HepG2 (cell line): ENCODE results near the gene RHBDD2. TPM values are rescaled to one million over a fixed set of nuclear protein-coding genes. Genes with fewer than 3 reads are reported as not detected.
A peak's percentile ranks its signal among the peaks of the same experiment; 100 is the strongest.

Experiments used
- ATAC-seq: fragments of 200-7000 bp; cut with Tn5 transposase; 3 replicates; pipeline ENCODE4 v1.9.1; 2020; ENCODE audit warnings: mild to moderate bottlenecking, moderate library complexity
- BruUV-seq: library from RNA; stranded (reverse); fragments of 400-500 nt; replicated peaks from 2 replicates; lab custom pipeline; 2021; lab: Mats Ljungman, UMichigan
- CTCF ChIA-PET: fragments of 300-600 bp; formaldehyde crosslinking; extraction: SDS; loops from one replicate; lab custom pipeline; 2021; ENCODE audit warnings: low total read pairs, inconsistent platforms, low intra/inter-chr PET ratio; lab: Yijun Ruan, JAX
- POLR2A ChIA-PET: fragments of 350-600 bp; sonication (Branson Sonifier 250); formaldehyde crosslinking; loops from one replicate; lab custom pipeline; 2020; ENCODE audit warnings: antibody characterized with exemption, inconsistent platforms; lab: Yijun Ruan, JAX
- DNase-seq: peaks from one replicate; pipeline ENCODE4 v3.0.0-alpha.2; 2015; ENCODE audit warnings: low spot score
- FAIRE-seq: peaks from 3 replicates; lab custom pipeline; 2011; peaks lifted over from hg19 to GRCh38; lab: Jason Lieb, UNC
- H2AFZ ChIP-seq: one replicate; pipeline ENCODE4 v1.6.1; 2011; ENCODE audit warnings: low read length, inconsistent platforms
- H3K27ac ChIP-seq: fragments of 300-600 bp; 3 replicates; pipeline ENCODE4 v1.8.0; 2011; ENCODE audit warnings: mixed run types, mild to moderate bottlenecking, mixed read lengths, low read length, inconsistent platforms; ENCODE audit not compliant: insufficient read depth; ENCODE audit errors: extremely low read length
- H3K27me3 ChIP-seq, 2 experiments: fragments of 200-600 bp in 1 of 2; 2 replicates in 1 of 2; 3 replicates in 1 of 2; pipeline versions ENCODE4 v1.6.0 to v1.8.0; 2011; ENCODE audit warnings: low read length in 2 of 2, mild to moderate bottlenecking in 2 of 2, moderate library complexity in 2 of 2, inconsistent platforms in 1 of 2; ENCODE audit not compliant: insufficient read depth in 2 of 2, control insufficient read depth in 1 of 2
- H3K36me3 ChIP-seq, 2 experiments: fragments of 200-600 bp in 1 of 2; replicated peaks in 1 of 2; 2 replicates in 1 of 2; 3 replicates in 1 of 2; pipeline versions ENCODE4 v1.5.1 to v1.8.0; 2011; ENCODE audit warnings: low read length in 2 of 2, inconsistent platforms in 1 of 2; ENCODE audit not compliant: insufficient read depth in 2 of 2, control insufficient read depth in 1 of 2
- H3K4me1 ChIP-seq: 2 replicates; pipeline ENCODE4 v1.5.1; 2012; ENCODE audit warnings: low read length, inconsistent platforms; ENCODE audit not compliant: insufficient read depth
- H3K4me2 ChIP-seq: 2 replicates; pipeline ENCODE4 v1.6.0; 2011; ENCODE audit warnings: low read depth, low read length, inconsistent platforms
- H3K4me3 ChIP-seq, 3 experiments: fragments of 200-600 bp in 1 of 3; sonication (generic), shearing (Covaris generic) in 1 of 3; replicated peaks in 1 of 3; 2 replicates each; pipeline ENCODE4 v1.5.1; 2011 to 2016; ENCODE audit warnings: low read length in 3 of 3, inconsistent platforms in 2 of 3, low read depth in 2 of 3, mild to moderate bottlenecking in 2 of 3, control low read depth in 1 of 3, mixed read lengths in 1 of 3; ENCODE audit not compliant: insufficient read depth in 1 of 3
- H3K79me2 ChIP-seq: one replicate; pipeline ENCODE4 v1.6.1; 2011; ENCODE audit warnings: low read length, inconsistent platforms; ENCODE audit not compliant: insufficient read depth
- H3K9ac ChIP-seq: 2 replicates; pipeline ENCODE4 v1.6.0; 2011; ENCODE audit warnings: mild to moderate bottlenecking, low read depth, low read length, inconsistent platforms; ENCODE audit not compliant: insufficient read depth
- H3K9me3 ChIP-seq: 2 replicates; pipeline ENCODE4 v1.5.1; 2012; ENCODE audit warnings: mild to moderate bottlenecking, low read length
- H4K20me1 ChIP-seq: 2 replicates; pipeline ENCODE4 v1.6.0; 2011; ENCODE audit warnings: inconsistent platforms, mild to moderate bottlenecking, low read length, moderate library complexity; ENCODE audit not compliant: insufficient read depth
- ARNT2 ChIP-seq: sonication (generic); formaldehyde crosslinking; IDR thresholded peaks from 2 replicates; pipeline ENCODE4 v1.8.0; 2022; ENCODE audit warnings: mild to moderate bottlenecking, low read depth, missing genetic modification reagents, moderate library complexity
- EP300 ChIP-seq, 3 experiments: sonication (generic) in 1 of 3; formaldehyde crosslinking in 1 of 3; IDR thresholded peaks; 2 replicates each; pipeline versions ENCODE4 v1.5.1 to v1.6.1; 2011 to 2020; ENCODE audit warnings: low read depth in 2 of 3, low read length in 2 of 3, borderline replicate concordance in 1 of 3, improper control_type of control experiment in 1 of 3, mild to moderate bottlenecking in 1 of 3, missing genetic modification reagents in 1 of 3, moderate library complexity in 1 of 3
- KDM1A ChIP-seq: IDR thresholded peaks from 2 replicates; pipeline ENCODE4 v1.6.1; 2016; ENCODE audit warnings: missing compliant biosample characterization
- SMC3 ChIP-seq: IDR thresholded peaks from 2 replicates; pipeline ENCODE4 v1.6.1; 2011; ENCODE audit warnings: low read length, improper control_type of control experiment
- TGIF2 ChIP-seq: IDR thresholded peaks from 2 replicates; pipeline ENCODE4 v1.6.1; 2016; ENCODE audit warnings: control low read depth, missing compliant biosample characterization
- ZMYM3 ChIP-seq: sonication (generic); formaldehyde crosslinking; IDR thresholded peaks from 2 replicates; pipeline ENCODE4 v1.5.1; 2020; ENCODE audit warnings: mild to moderate bottlenecking, missing genetic modification reagents
- ZNF263 ChIP-seq: sonication (generic); formaldehyde crosslinking; IDR thresholded peaks from 2 replicates; pipeline ENCODE4 v1.4.0; 2020; ENCODE audit warnings: missing genetic modification reagents
- WGBS: methylation state at CpG from one replicate; pipeline ENCODE4 v1.1.6; 2017; ENCODE audit warnings: low lambda C conversion rate; 5-methylcytosine and 5-hydroxymethylcytosine counted together
- in situ Hi-C: cut with HindIII; loops from 2 replicates; pipeline ENCODE4 v1.10.0; 2017; ENCODE audit warnings: low pct_unique_long_range_greater_than_20kb; ENCODE audit not compliant: extremely low pct_ligation_motif_present
- intact Hi-C: fragments of 100-400 bp; cut with micrococcal nuclease; formaldehyde crosslinking; loops from one replicate; pipeline ENCODE4 v1.10.0; 2022; ENCODE audit not compliant: unreplicated experiment
- polyA plus RNA-seq, 8 experiments: library from polyadenylated mRNA; depleted of rRNA in 3 of 8; stranded (reverse) in 7 of 8; unstranded in 1 of 8; fragments of >200 nt; fragmentation: Illumina TruSeq in 4 of 8; extraction: Trizol in 4 of 8; gene quantifications; 2 replicates each; pipeline versions ENCODE4 v1.2.1 to v1.2.3, GENCODE V29; 2011 to 2016; ENCODE audit warnings: low read depth in 4 of 8, missing spikeins in 1 of 8, mixed read lengths in 1 of 8; ENCODE audit not compliant: insufficient read depth in 1 of 8
- total RNA-seq, 5 experiments: library from RNA; depleted of rRNA; stranded (reverse); fragments of >200 nt; fragmentation: Illumina TruSeq; extraction: Trizol; gene quantifications; 2 replicates each; pipeline ENCODE4 v1.2.3, GENCODE V29; 2016; ENCODE audit warnings: low read depth in 1 of 5
- TF ChIP-seq, protein P1 (sequence below): sonication (generic); formaldehyde crosslinking; conservative IDR thresholded peaks from 2 replicates; pipeline ENCODE4 v1.8.0; 2022; ENCODE audit warnings: missing genetic modification reagents
- TF ChIP-seq, protein P2 (sequence below): sonication (generic); formaldehyde crosslinking; IDR thresholded peaks from 2 replicates; pipeline ENCODE4 v1.4.0; 2020; ENCODE audit warnings: missing genetic modification reagents, mild to moderate bottlenecking, borderline replicate concordance

The RHBDD2 gene
- total and polyA plus RNA-seq, 2 of the 13 experiments (the other 11 are each of a cell fraction or from before 2014, with no cell fraction given), result 23.1 to 26.4 TPM

DNA sequence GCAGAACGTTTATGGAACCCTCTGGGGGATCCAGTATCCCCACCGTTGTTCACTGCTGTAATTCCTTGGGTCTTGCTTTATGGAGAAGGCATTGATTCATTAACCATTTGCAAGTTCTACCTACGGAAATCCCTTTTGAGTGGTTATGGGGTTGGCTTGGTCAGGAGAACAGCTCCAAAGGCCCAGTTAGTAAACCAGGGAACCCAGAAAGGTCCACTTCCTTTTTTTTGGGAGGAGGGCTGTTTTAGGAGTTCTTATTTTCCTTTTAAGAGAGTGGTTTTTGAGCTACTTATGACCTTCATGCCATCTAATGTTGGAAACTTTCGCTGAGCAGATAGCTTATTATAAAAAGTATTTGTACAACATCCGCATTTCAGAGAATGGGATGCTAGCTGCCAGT, 37.4 kb downstream of the RHBDD2 start:
- H4K20me1 ChIP-seq, result peaks cover 37% of the 10 kb centered on the region
- peaks cover 61% of the 10 kb centered on the region for H3K79me2 ChIP-seq
- FAIRE-seq (no peak), ATAC-seq (no peak), DNase-seq (no peak)
- CTCF ChIA-PET, result no interaction called here
- no peaks in the 10 kb centered on the region for H3K9me3 ChIP-seq
- H2AFZ ChIP-seq, result no peak overlapping the region
- WGBS, result 4% methylated on average over 5 of the region's 5 CpGs
- peak overlapping the region; percentile 91 to 97 (median 95) for H3K4me3 ChIP-seq
- no peaks in the 10 kb centered on the region; a peak in 1 of 5 replicates for H3K27me3 ChIP-seq
- in situ Hi-C loops, result loop anchor here (5.0 kb wide), 2 partner anchors 39 to 41 kb away; partner anchors contain the start of gene RHBDD2
- peak overlapping the region; percentile 81 for H3K4me2 ChIP-seq
- H3K36me3 ChIP-seq, result no peaks in the 10 kb centered on the region
- peaks cover 68% of the 10 kb centered on the region for H3K4me1 ChIP-seq
- TF ChIP-seq TGIF2, result peak; percentile 61; the same call in 1 of the 2 replicates
- TF ChIP-seq, protein P1, sequence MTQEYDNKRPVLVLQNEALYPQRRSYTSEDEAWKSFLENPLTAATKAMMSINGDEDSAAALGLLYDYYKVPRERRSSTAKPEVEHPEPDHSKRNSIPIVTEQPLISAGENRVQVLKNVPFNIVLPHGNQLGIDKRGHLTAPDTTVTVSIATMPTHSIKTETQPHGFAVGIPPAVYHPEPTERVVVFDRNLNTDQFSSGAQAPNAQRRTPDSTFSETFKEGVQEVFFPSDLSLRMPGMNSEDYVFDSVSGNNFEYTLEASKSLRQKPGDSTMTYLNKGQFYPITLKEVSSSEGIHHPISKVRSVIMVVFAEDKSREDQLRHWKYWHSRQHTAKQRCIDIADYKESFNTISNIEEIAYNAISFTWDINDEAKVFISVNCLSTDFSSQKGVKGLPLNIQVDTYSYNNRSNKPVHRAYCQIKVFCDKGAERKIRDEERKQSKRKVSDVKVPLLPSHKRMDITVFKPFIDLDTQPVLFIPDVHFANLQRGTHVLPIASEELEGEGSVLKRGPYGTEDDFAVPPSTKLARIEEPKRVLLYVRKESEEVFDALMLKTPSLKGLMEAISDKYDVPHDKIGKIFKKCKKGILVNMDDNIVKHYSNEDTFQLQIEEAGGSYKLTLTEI (CRISPR knock-in tag), result no peak
- POLR2A ChIA-PET, result interaction anchor here (0.5 to 4.4 kb wide), 21 partner anchors 9 to 104 kb away, joined by 3 to 78 read pairs (median 6); partner anchors contain the start of genes RHBDD2 and TMEM120A
- intact Hi-C loops, result no loop called here
- BruUV-seq, result no TSS peak
- H3K27ac ChIP-seq, result peak overlapping the region; percentile 92
- peak overlapping the region; percentile 99 for H3K9ac ChIP-seq

DNA sequence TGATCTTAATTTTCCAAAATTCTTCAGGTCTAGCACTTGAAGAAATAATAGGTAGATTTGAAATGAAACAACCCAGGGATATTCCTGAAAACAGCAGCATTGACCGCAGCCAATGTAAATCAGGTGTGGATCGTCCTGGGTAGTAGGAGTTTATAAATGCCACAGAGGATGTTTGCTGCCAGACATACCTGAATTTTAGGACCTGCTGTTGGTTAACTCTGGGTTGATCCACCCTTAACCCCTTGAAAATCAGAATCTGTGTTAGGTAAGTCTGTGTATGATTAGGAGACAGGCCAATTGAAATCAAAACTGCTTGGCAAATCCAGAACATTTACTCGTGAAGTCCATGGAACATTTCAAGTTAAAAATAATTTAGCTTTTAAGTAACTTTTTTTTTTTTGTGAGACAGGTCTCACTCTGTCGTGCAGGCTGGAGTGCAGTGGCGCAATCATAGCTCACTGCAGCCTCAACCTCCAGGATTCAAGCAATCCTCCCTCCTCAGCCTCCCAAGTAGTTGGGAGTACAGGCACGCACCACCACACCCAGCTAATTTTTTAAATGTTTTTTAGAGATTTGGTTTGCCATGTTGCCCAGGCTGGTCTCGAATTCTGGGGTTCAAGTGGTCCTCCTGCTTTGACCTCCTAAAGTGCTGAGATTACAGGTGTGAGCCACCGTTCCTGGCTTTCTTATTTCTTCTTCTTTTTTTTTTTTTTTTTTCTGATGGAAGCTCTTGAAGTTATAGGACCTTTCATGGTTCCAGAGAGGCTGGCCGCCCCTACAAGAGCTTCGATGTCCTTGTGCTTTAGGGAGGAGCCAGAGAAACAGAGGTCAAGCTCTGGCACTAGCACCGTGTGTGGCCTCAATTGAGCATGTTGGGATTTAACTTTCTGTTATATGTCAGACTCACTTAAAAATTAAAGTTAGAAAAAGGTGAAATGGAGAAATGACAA, 38.1 kb downstream of the RHBDD2 start:
- Histone ChIP-seq H4K20me1 (peaks cover 37% of the 10 kb centered on the region), H3K4me1 (peaks cover 73% of the 10 kb centered on the region), H3K9ac (peak overlapping the region; percentile 99), H3K27ac (peak overlapping the region; percentile 92), H3K36me3 (0 out of 5 replicates have a peak, but pooled peaks cover 0 to 2% of the 10 kb centered on the region in 2 experiments), H3K27me3 (no peaks in the 10 kb centered on the region; a peak in 1 of 5 replicates), H2AFZ (no peak overlapping the region), H3K4me3 (peak overlapping the region; percentile 91 to 97 (median 95)), H3K4me2 (peak overlapping the region; percentile 81), H3K9me3 (no peaks in the 10 kb centered on the region), H3K79me2 (peaks cover 68% of the 10 kb centered on the region)
- intact Hi-C loops (no loop called here), in situ Hi-C loops (loop anchor here (5.0 kb wide), 2 partner anchors 40 kb away; partner anchors contain the start of gene RHBDD2)
- no peak for ATAC-seq
- ChIA-PET CTCF (no interaction called here), POLR2A (interaction anchor here (0.5 to 4.4 kb wide), 15 partner anchors 9 to 103 kb away, joined by 3 to 78 read pairs (median 5); partner anchors contain the start of gene TMEM120A)
- no peak for FAIRE-seq
- no peak for DNase-seq
- BruUV-seq, result no TSS peak
- 38% methylated on average over 11 of the region's 11 CpGs for WGBS
- TF ChIP-seq ZNF263 (0 out of 2 replicates have a peak, but pooled peaks have one; percentile 18), ARNT2 (CRISPR knock-in tag) (no peak), SMC3 (0 out of 2 replicates have a peak, but pooled peaks have one; percentile 7), ZMYM3 (CRISPR knock-in tag) (peak; percentile 27; the same call in 1 of the 2 replicates), EP300 (IDR thresholded peaks at IDR 0.05; ENCODE audit: low read depth in 2 of 2, low read length in 2 of 2) (no peak), EP300 (CRISPR knock-in tag; IDR thresholded peaks at IDR 0.05; ENCODE audit: borderline replicate concordance) (no peak), KDM1A (peak; percentile 29; the same call in 1 of the 2 replicates)
- TF ChIP-seq, protein P2, sequence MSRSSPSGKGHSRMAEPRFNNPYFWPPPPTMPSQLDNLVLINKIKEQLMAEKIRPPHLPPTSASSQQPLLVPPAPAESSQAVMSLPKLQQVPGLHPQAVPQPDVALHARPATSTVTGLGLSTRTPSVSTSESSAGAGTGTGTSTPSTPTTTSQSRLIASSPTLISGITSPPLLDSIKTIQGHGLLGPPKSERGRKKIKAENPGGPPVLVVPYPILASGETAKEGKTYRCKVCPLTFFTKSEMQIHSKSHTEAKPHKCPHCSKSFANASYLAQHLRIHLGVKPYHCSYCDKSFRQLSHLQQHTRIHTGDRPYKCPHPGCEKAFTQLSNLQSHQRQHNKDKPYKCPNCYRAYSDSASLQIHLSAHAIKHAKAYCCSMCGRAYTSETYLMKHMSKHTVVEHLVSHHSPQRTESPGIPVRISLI (CRISPR knock-in tag), result 0 out of 2 replicates have a peak, but pooled peaks have one; percentile 18
